Retina (tissue), 1 donor: ENCODE results near the gene SMIM13.

Experiments used
- DNase-seq: peaks from one replicate; pipeline ENCODE4 v3.0.0-alpha.2; 2016

Gene SMIM13

GRCh38 chr6:11161031-11161956, 67.7 kb downstream of the SMIM13 start:
- no peak for DNase-seq

GRCh38 chr6:11162262-11162661, 68.6 kb downstream of the SMIM13 start:
- DNase-seq = no peak

- DNase-seq = no peak
These were observed 70.3 kb downstream of the SMIM13 start for GRCh38 chr6:11163932-11164331.

GRCh38 chr6:11164717-11165646, 71.3 kb downstream of the SMIM13 start:
- DNase-seq = no peak

DNA sequence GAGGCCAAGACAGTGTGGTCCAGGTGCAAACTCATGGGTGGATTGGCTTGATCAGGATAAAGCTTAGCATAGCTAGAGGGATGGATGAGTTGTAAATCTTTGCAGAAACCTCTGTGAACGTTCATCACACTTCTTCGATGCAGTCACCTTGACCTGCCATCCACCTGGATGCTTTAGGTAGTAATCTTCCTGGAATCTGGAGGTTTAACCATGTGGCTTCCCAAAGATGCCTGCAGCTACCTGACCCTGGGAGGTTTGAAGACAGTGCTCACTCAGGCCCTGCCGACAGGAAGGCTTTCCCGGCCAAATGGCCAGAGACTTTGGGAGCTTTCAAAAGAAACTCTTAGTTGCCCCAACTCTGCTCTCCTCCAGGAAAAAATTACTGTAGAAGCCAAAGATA, 73.3 kb downstream of the SMIM13 start:
- no peak for DNase-seq

DNA sequence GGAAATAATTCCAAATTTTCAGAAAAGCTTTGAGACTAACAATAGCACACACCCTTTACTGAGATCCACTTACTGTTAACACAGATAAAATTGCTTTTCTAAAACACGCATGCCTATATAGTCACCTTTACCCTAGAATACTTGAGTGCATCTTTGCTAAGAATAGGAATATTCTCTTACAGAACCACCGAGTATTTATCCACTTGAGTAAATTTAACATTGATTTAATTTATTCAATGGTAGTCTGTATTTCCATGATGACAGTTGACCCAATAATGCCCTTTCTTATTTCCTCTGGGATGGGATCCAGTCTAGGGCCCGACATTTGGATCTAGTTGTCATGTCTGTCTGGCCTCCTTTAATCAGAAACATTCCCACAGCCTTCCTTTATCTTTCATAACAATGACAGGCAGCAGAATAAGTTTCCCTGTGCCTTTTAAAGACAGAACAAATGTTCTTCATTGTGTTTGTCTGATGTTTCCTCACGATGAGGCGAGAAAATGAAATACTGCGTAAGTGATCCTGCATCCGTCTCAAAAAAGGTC, 74.5 kb downstream of the SMIM13 start:
- no peak for DNase-seq

DNA sequence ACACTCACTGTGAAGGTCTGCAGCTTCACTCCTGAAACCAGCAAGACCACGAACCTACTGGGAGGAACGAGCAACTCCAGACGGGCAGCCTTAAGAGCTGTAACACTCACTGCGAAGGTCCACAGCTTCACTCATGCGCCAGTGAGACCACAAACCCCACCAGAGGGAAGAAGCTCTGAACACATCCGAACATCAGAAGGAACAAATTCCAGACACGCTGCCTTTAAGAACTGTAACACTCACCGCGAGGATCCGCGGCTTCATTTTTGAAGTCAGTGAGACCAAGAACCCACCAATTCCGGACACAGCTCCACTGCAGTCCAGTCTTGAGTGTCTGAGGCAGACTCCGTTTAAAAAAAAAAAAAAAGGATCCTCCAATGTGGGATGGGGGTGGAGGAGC, 78.3 kb downstream of the SMIM13 start:
- DNase-seq = no peak

GRCh38 chr6:11172501-11173327, 79.1 kb downstream of the SMIM13 start:
- DNase-seq = peak; percentile 80

- DNase-seq = no peak
These were observed 80.6 kb downstream of the SMIM13 start for GRCh38 chr6:11174242-11174611.

- no peak for DNase-seq
These were observed 83.6 kb downstream of the SMIM13 start for GRCh38 chr6:11177271-11177670.

DNA sequence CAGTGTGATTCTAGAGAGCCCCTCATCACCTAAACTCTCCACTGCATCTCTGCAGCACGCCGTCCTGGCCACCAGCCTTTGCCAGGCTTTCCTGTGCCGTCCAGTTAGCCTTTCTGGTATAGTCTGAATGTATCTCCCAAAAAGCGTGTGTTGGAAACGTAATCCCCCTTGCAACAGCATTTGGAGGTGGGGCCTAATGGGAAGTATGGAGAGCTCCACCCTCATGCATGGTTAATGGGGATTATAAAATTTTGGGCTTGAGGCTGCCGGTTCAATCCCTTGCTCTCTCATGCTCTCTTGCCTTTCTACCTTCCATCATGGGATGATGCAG, 85.4 kb downstream of the SMIM13 start:
- DNase-seq = no peak

GRCh38 chr6:11179419-11180202, 86.0 kb downstream of the SMIM13 start:
- DNase-seq = no peak

DNA sequence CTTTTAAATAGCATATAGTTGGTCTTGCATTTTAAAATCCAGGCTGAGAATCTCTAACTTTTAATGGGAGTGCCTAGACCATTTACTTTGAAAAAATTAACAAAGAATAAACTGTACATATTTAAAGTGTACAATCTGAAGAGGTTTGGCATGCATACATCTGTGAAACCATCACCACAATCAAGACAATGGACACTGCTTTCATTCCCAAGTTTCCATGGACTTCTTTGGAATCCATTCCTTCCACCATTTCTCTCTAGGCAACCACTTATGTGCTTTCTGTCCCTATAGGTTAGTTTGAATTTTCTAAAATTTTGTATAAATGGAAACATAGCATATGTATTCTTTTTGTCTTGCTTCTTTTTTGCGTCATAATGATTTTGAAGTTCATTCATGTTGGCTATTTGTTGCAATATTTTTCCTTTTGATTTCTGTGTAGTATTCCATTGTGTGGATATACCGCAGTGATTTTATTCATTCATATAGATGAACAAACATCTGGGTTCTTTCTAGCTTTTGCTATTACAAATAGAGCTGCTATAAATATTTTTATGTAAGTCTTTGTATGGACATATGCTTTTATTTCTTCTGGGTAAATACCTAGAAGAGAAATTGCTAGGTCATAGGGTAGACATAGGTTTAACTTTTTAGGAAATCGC, 88.0 kb downstream of the SMIM13 start:
- no peak for DNase-seq

GRCh38 chr6:11183761-11184362, 90.2 kb downstream of the SMIM13 start:
- DNase-seq = no peak

GRCh38 chr6:11185204-11185842, 91.7 kb downstream of the SMIM13 start:
- DNase-seq = no peak

GRCh38 chr6:11187301-11187700, 93.7 kb downstream of the SMIM13 start:
- no peak for DNase-seq
